ENCODE measurements around the gene PKN2. TPM values are rescaled to one million over a fixed set of nuclear protein-coding genes. Genes with fewer than 3 reads are reported as not detected.

PKN2 gene
- total and polyA plus RNA-seq, 2 donors (not counting 1 experiment from before 2014, with no cell fraction given), result 28.7 to 29.9 TPM

DNA sequence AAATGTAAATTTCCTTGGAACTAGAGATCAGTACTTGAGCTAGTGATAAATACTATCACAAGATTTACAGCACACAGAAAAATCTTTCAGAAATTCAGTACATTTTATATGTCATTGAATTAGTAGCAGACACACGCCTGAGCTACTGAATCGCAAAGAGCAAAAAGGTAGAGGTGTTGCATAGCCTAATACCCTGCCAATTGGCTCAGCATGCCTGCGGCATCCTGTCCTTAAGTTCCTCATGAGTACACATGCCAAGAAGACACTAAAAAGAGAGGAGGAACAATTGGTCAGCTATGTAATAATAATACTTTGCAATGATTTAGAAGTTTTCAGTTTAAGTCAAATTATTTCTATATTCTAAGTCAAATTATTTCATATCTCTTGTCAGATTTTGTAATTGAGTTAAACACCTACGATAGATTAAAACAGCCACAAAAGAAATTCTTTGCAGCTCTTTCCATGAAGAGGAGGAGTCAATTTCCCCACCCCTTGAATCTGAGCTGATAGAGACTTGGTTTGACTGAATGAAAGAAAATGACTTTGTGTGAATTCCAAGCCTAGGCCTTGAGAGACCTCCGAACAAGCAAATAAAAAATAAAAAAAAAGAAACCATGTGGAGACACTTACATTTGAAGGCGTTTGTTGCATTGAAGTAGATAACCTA lies 36.2 kb upstream of the PKN2 start:
- no peaks in the 10 kb centered on the region for H3K4me1 ChIP-seq (ENCODE audit: control insufficient read depth, extremely low read depth, insufficient read depth, low read length)
- H2AFZ ChIP-seq (ENCODE audit: low read length), result no peak overlapping the region
- no peaks in the 10 kb centered on the region for H3K27me3 ChIP-seq (ENCODE audit: control insufficient read depth, insufficient read depth, low read length)
- no peaks in the 10 kb centered on the region for H4K20me1 ChIP-seq (ENCODE audit: control insufficient read depth, extremely low read depth, insufficient read depth, low read length)
- no peak overlapping the region for H3K4me3 ChIP-seq (replicated peaks in 1 of 4; ENCODE audit: control extremely low read depth in 1 of 4, insufficient read depth in 1 of 4, low read depth in 3 of 4, low read length in 4 of 4)
- H3K79me2 ChIP-seq (ENCODE audit: control insufficient read depth, insufficient read depth, low read length), result no peaks in the 10 kb centered on the region
- no peak overlapping the region for H3K27ac ChIP-seq (ENCODE audit: insufficient read depth, low read length)
- no peak for DNase-seq (ENCODE audit: low read depth in 2 of 2)
- H3K4me2 ChIP-seq (ENCODE audit: extremely low read depth, insufficient read depth, low read length), result no peak overlapping the region
- no peaks in the 10 kb centered on the region for H3K36me3 ChIP-seq (ENCODE audit: control insufficient read depth, insufficient read depth, low read length)
- no peaks in the 10 kb centered on the region for H3K9me3 ChIP-seq (ENCODE audit: control insufficient read depth, insufficient read depth, low read depth, low read length)
- TF ChIP-seq, protein P1, sequence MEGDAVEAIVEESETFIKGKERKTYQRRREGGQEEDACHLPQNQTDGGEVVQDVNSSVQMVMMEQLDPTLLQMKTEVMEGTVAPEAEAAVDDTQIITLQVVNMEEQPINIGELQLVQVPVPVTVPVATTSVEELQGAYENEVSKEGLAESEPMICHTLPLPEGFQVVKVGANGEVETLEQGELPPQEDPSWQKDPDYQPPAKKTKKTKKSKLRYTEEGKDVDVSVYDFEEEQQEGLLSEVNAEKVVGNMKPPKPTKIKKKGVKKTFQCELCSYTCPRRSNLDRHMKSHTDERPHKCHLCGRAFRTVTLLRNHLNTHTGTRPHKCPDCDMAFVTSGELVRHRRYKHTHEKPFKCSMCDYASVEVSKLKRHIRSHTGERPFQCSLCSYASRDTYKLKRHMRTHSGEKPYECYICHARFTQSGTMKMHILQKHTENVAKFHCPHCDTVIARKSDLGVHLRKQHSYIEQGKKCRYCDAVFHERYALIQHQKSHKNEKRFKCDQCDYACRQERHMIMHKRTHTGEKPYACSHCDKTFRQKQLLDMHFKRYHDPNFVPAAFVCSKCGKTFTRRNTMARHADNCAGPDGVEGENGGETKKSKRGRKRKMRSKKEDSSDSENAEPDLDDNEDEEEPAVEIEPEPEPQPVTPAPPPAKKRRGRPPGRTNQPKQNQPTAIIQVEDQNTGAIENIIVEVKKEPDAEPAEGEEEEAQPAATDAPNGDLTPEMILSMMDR (conservative IDR thresholded peaks at IDR 0.05 in 1 of 2, IDR thresholded peaks at IDR 0.05 in 1 of 2; ENCODE audit: low read depth in 1 of 2, low read length in 2 of 2), result no peak
- TF ChIP-seq EZH2 (IDR thresholded peaks at IDR 0.05; ENCODE audit: low read length, missing control alignments), result no peak
- H3K9ac ChIP-seq (ENCODE audit: insufficient read depth, low read length), result no peak overlapping the region

DNA sequence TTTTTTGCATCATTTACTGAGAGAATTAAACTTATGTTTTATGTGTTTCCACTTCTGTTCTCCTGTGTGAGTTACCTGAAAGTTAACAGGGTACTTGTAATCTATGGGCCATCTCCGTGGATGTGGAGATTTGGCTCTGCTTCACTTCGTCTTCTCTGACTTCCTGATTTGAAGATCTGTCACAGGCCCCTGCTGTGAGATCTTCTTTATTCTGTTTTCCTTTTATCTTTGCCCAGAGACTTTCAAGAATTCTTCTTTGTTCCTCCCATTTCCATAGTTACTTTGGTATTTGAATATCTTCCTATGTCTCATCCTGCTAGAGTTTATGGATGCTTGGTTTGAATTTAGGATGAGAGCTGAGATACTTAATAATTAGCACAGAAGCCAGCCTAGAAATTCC lies 35.4 kb upstream of the PKN2 start:
- Histone ChIP-seq H2AFZ (ENCODE audit: low read length) (no peak overlapping the region), H3K4me1 (ENCODE audit: control insufficient read depth, extremely low read depth, insufficient read depth, low read length) (no peaks in the 10 kb centered on the region)
- TF ChIP-seq, protein P1 (conservative IDR thresholded peaks at IDR 0.05 in 1 of 2, IDR thresholded peaks at IDR 0.05 in 1 of 2; ENCODE audit: low read depth in 1 of 2, low read length in 2 of 2), result no peak
- no peak for TF ChIP-seq EZH2 (IDR thresholded peaks at IDR 0.05; ENCODE audit: low read length, missing control alignments)

DNA sequence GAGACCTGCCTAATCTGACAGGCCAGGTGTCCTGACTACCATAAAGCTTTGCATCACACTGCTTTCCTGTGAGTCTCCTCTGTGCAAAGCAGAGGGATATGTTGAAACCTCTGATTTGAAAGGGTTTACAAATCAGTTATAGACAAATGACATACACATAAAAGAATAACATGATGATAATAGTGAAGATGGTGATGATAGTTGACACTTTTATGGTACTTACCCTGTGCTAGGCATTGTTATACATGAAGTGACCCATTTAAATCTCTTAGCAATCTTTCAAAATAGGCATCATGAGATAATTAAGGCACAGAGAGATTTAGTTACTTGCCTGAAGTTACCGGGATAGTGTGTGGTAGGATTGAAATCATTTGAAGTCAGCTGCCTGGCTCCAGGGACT lies 34.1 kb upstream of the PKN2 start:
- no peak overlapping the region for H3K9ac ChIP-seq (ENCODE audit: insufficient read depth, low read length)

More for the DNA sequence above, 35.4 kb upstream of the PKN2 start:
- H3K4me3 ChIP-seq (replicated peaks in 1 of 4; ENCODE audit: control extremely low read depth in 1 of 4, insufficient read depth in 1 of 4, low read depth in 3 of 4, low read length in 4 of 4), result no peak overlapping the region
- H3K79me2 ChIP-seq (ENCODE audit: control insufficient read depth, insufficient read depth, low read length), result no peaks in the 10 kb centered on the region
- DNase-seq (ENCODE audit: low read depth in 2 of 2), result no peak
- H3K27me3 ChIP-seq (ENCODE audit: control insufficient read depth, insufficient read depth, low read length), result no peaks in the 10 kb centered on the region
- no peaks in the 10 kb centered on the region for H3K9me3 ChIP-seq (ENCODE audit: control insufficient read depth, insufficient read depth, low read depth, low read length)
- H4K20me1 ChIP-seq (ENCODE audit: control insufficient read depth, extremely low read depth, insufficient read depth, low read length), result no peaks in the 10 kb centered on the region
- no peak overlapping the region for H3K4me2 ChIP-seq (ENCODE audit: extremely low read depth, insufficient read depth, low read length)
- H3K9ac ChIP-seq (ENCODE audit: insufficient read depth, low read length), result no peak overlapping the region
- no peaks in the 10 kb centered on the region for H3K36me3 ChIP-seq (ENCODE audit: control insufficient read depth, insufficient read depth, low read length)
- H3K27ac ChIP-seq (ENCODE audit: insufficient read depth, low read length), result no peak overlapping the region

More for the DNA sequence above, 34.1 kb upstream of the PKN2 start:
- TF ChIP-seq EZH2 (IDR thresholded peaks at IDR 0.05; ENCODE audit: low read length, missing control alignments), result no peak
- TF ChIP-seq, protein P1 (conservative IDR thresholded peaks at IDR 0.05 in 1 of 2, IDR thresholded peaks at IDR 0.05 in 1 of 2; ENCODE audit: low read depth in 1 of 2, low read length in 2 of 2), result no peak
- Histone ChIP-seq H3K79me2 (ENCODE audit: control insufficient read depth, insufficient read depth, low read length) (no peaks in the 10 kb centered on the region), H3K27me3 (ENCODE audit: control insufficient read depth, insufficient read depth, low read length) (no peaks in the 10 kb centered on the region), H3K4me2 (ENCODE audit: extremely low read depth, insufficient read depth, low read length) (no peak overlapping the region), H3K36me3 (ENCODE audit: control insufficient read depth, insufficient read depth, low read length) (no peaks in the 10 kb centered on the region), H3K27ac (ENCODE audit: insufficient read depth, low read length) (no peak overlapping the region), H3K9me3 (ENCODE audit: control insufficient read depth, insufficient read depth, low read depth, low read length) (no peaks in the 10 kb centered on the region), H4K20me1 (ENCODE audit: control insufficient read depth, extremely low read depth, insufficient read depth, low read length) (no peaks in the 10 kb centered on the region), H3K4me3 (replicated peaks in 1 of 4; ENCODE audit: control extremely low read depth in 1 of 4, insufficient read depth in 1 of 4, low read depth in 3 of 4, low read length in 4 of 4) (no peak overlapping the region), H2AFZ (ENCODE audit: low read length) (no peak overlapping the region), H3K4me1 (ENCODE audit: control insufficient read depth, extremely low read depth, insufficient read depth, low read length) (no peaks in the 10 kb centered on the region)
- no peak for DNase-seq (ENCODE audit: low read depth in 2 of 2)

Data from fibroblast of lung (primary cell).